K562 (cell line): ENCODE data around the gene TDRD9. TPM values are rescaled to one million over a fixed set of nuclear protein-coding genes. Genes with fewer than 3 reads are reported as not detected.

ENCODE experiments used
- ATAC-seq: fragments of 200-7000 bp; cut with Tn5 transposase; 3 replicates; pipeline ENCODE4 v1.9.1; 2020; ENCODE audit warnings: moderate library complexity
- BruUV-seq: library from RNA; stranded (reverse); fragments of 400-500 nt; replicated peaks from 2 replicates; lab custom pipeline; 2021; lab: Mats Ljungman, UMichigan
- CTCF ChIA-PET: fragments of 300-600 bp; formaldehyde crosslinking; extraction: SDS; loops from one replicate; lab custom pipeline; 2021; ENCODE audit warnings: low intra/inter-chr PET ratio; lab: Yijun Ruan, JAX
- POLR2A ChIA-PET: fragments of 300-600, 350-650 bp; sonication (Branson Sonifier 250); formaldehyde crosslinking; extraction: SDS; loops from one replicate; lab custom pipeline; 2021; ENCODE audit warnings: antibody characterized with exemption, inconsistent platforms; lab: Yijun Ruan, JAX
- DNase-seq, 4 experiments: peaks; one replicate each; pipeline versions ENCODE4 v3.0.0 to v3.0.0-alpha.2; 2011 to 2018; ENCODE audit warnings: low spot score in 3 of 4, mixed read lengths in 3 of 4; ENCODE audit errors: extremely low read depth in 1 of 4
- FAIRE-seq: peaks from 2 replicates; lab custom pipeline; 2011; peaks lifted over from hg19 to GRCh38; lab: Jason Lieb, UNC
- H2AFZ ChIP-seq: 2 replicates; pipeline ENCODE4 v1.6.0; 2011; ENCODE audit warnings: low read depth, low read length, control low read depth, inconsistent platforms
- H3K27ac ChIP-seq: fragments of 200-600 bp; 3 replicates; pipeline ENCODE4 v1.8.0; 2011; ENCODE audit warnings: low read depth, mild to moderate bottlenecking, control low read depth, inconsistent platforms, low read length, moderate library complexity, mixed read lengths; ENCODE audit errors: extremely low read depth
- H3K27me3 ChIP-seq, 2 experiments: fragments of 300-600 bp in 1 of 2; 2 replicates in 1 of 2; 3 replicates in 1 of 2; pipeline versions ENCODE4 v1.6.0 to v1.8.0; 2011; ENCODE audit warnings: inconsistent platforms in 2 of 2, low read length in 2 of 2, mild to moderate bottlenecking in 1 of 2, mixed read lengths in 1 of 2, moderate library complexity in 1 of 2; ENCODE audit not compliant: control insufficient read depth in 2 of 2, insufficient read depth in 2 of 2
- H3K36me3 ChIP-seq: fragments of 300-600 bp; 3 replicates; pipeline ENCODE4 v1.8.0; 2011; ENCODE audit warnings: mild to moderate bottlenecking, low read length, inconsistent platforms; ENCODE audit not compliant: control insufficient read depth, insufficient read depth
- H3K4me1 ChIP-seq, 2 experiments: fragments of 200-600 bp in 1 of 2; replicated peaks in 1 of 2; 2 replicates in 1 of 2; 3 replicates in 1 of 2; pipeline versions ENCODE4 v1.5.1 to v1.8.0; 2011; ENCODE audit warnings: inconsistent platforms in 2 of 2, low read length in 2 of 2, mild to moderate bottlenecking in 1 of 2, mixed read lengths in 1 of 2, moderate library complexity in 1 of 2; ENCODE audit not compliant: control insufficient read depth in 2 of 2, insufficient read depth in 2 of 2
- H3K4me2 ChIP-seq: 2 replicates; pipeline ENCODE4 v1.6.1; 2011; ENCODE audit warnings: low read length, control low read depth, inconsistent platforms, mixed read lengths; ENCODE audit not compliant: insufficient read depth
- H3K4me3 ChIP-seq: fragments of 200-600 bp; sonication (generic), shearing (Covaris generic); 2 replicates; pipeline ENCODE4 v1.5.1; 2016; ENCODE audit warnings: control low read depth, inconsistent platforms
- H3K79me2 ChIP-seq: fragments of 200-600 bp; 3 replicates; pipeline ENCODE4 v1.8.0; 2011; ENCODE audit warnings: low read length, inconsistent platforms; ENCODE audit not compliant: control insufficient read depth, insufficient read depth
- H3K9ac ChIP-seq, 2 experiments: 2 replicates each; pipeline versions ENCODE4 v1.6.0 to v1.6.1; 2011; ENCODE audit warnings: low read depth in 2 of 2, low read length in 2 of 2, control low read depth in 1 of 2, inconsistent platforms in 1 of 2, mild to moderate bottlenecking in 1 of 2, mixed read lengths in 1 of 2; ENCODE audit not compliant: insufficient read depth in 1 of 2
- H3K9me1 ChIP-seq: one replicate; pipeline ENCODE4 v1.6.0; 2011; ENCODE audit warnings: inconsistent platforms, mild to moderate bottlenecking, low read length, moderate library complexity; ENCODE audit not compliant: control insufficient read depth, insufficient read depth
- H3K9me3 ChIP-seq: replicated peaks from 2 replicates; pipeline ENCODE4 v1.5.1; 2011; ENCODE audit warnings: low read depth, low read length, inconsistent platforms; ENCODE audit not compliant: control insufficient read depth, insufficient read depth
- H4K20me1 ChIP-seq: replicated peaks from 2 replicates; pipeline ENCODE4 v1.6.1; 2011; ENCODE audit warnings: low read length, inconsistent platforms, mixed read lengths; ENCODE audit not compliant: control insufficient read depth, insufficient read depth
- CREBBP ChIP-seq: IDR thresholded peaks from one replicate; pipeline ENCODE4 v1.6.1; 2012; ENCODE audit warnings: low read depth, mild to moderate bottlenecking, control low read depth, inconsistent platforms, low read length
- HNRNPK ChIP-seq: fragments of 200-400 bp; formaldehyde crosslinking; IDR thresholded peaks from one replicate; pipeline ENCODE4 v1.6.1; 2018; ENCODE audit warnings: mild to moderate bottlenecking, low read depth, low read length; ENCODE audit not compliant: poor library complexity, severe bottlenecking
- MEIS2 ChIP-seq: fragments of 450-650 bp; IDR thresholded peaks from 2 replicates; pipeline ENCODE4 v1.6.1; 2014; ENCODE audit warnings: mild to moderate bottlenecking; ENCODE audit not compliant: partially characterized antibody
- TGIF2 ChIP-seq: sonication (generic); formaldehyde crosslinking; IDR thresholded peaks from 2 replicates; pipeline ENCODE4 v1.8.1; 2022; ENCODE audit warnings: mild to moderate bottlenecking, missing genetic modification reagents, moderate library complexity
- WGBS: fragments of 100-300 bp; shearing (Covaris generic); methylation state at CpG from one replicate; pipeline ENCODE4 v1.1.6; 2016; ENCODE audit warnings: low coverage, mixed read lengths; ENCODE audit not compliant: insufficient coverage; ENCODE audit errors: missing lambda C conversion rate; 5-methylcytosine and 5-hydroxymethylcytosine counted together
- in situ Hi-C: fragments of 300-500 bp; cut with MboI; formaldehyde crosslinking; loops from 4 replicates; pipeline ENCODE4 v1.15.0; 2018; ENCODE audit warnings: inconsistent platforms, mixed read lengths
- intact Hi-C: fragments of 100-400 bp; cut with micrococcal nuclease; formaldehyde crosslinking; loops from 2 replicates; pipeline ENCODE4 v1.14.2; 2022
- polyA plus RNA-seq, 8 experiments: library from polyadenylated mRNA; depleted of rRNA in 4 of 8; stranded (reverse) in 5 of 8; unstranded in 3 of 8; fragments of >200 nt; fragmentation: Nextera tagmentation in 2 of 8; fragmentation: Illumina TruSeq in 1 of 8; extraction: Ambion mirVana in 2 of 8; extraction: Trizol in 1 of 8; gene quantifications; 2 replicates each; pipeline versions ENCODE4 v1.2.1 to v1.2.3, GENCODE V29; 2011 to 2014; ENCODE audit warnings: inconsistent platforms in 1 of 8, missing spikeins in 1 of 8
- total RNA-seq, 7 experiments: library from RNA; depleted of rRNA in 6 of 7; stranded (reverse); fragments of >200 nt in 6 of 7; fragmentation: Illumina TruSeq in 2 of 7; extraction: Trizol in 2 of 7; gene quantifications; 2 replicates each; pipeline versions ENCODE4 v1.2.1 to v1.2.3, GENCODE V29; 2011 to 2021; ENCODE audit warnings: low replicate concordance in 1 of 7
- TF ChIP-seq, protein P1 (sequence below): sonication (generic); formaldehyde crosslinking; IDR thresholded peaks from 2 replicates; pipeline ENCODE4 v1.8.1; 2023; ENCODE audit warnings: missing genetic modification reagents, mild to moderate bottlenecking, borderline replicate concordance
- TF ChIP-seq, protein P2 (sequence below): fragments of 150-350 bp; IDR thresholded peaks from 2 replicates; pipeline ENCODE4 v1.6.1; 2014; ENCODE audit warnings: low read depth, mild to moderate bottlenecking, low read length, borderline replicate concordance
- TF ChIP-seq, protein P3 (sequence below): fragments of 250-450 bp; sonication (Bioruptor Pico); IDR thresholded peaks from 2 replicates; pipeline ENCODE4 v1.4.0; 2020

TDRD9 gene
- total and polyA plus RNA-seq, 9 of the 15 experiments (the other 6 are each of a cell fraction or from before 2014, with no cell fraction given) = 0.04 to 0.14 (median 0.04) TPM; not detected in 5

DNA sequence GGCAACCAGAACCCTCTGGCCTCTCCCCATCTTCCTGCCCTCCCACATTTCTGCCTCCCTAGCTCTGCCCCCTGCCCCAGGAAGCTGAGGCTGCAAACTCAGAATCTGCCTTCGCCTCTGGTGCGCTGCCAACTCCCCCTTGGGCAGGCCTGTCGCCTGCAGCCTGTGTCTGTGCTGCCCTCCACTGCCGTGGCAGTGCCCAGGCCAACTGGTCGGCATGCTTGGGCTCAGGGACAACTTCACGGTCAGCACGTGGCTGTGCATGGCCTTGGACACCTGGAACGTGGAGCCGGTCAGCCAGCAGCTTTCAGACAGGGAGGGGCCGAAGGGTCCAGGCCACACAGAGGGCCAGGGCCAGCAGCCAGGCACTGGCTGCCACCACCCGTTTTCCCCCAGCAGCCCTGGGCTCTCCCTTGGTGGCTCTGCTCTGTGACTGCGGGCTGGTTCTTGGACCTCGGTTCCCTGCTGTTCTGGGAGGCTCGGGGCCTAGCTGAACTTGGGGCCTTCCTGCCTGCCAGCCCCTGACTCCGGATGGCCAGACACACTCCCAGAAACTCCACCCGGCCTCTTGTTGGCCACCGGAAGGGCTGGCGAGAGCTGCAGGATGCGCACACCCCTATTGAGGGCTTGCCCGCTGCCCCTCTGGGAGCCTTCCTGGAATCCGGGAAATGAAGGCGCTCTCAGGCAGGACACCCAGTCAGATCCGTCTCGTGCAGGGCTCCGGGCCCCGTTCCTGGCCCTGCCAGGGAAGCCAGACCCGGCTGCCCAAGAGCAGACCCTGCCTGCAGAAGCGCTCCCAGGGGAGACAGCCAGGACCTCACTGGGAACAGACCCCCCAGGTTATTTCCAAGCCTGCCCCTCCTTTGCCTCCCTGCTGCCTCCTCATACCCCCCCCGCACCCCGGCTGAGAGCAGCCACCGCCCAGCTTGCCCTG, 46.7 kb upstream of the TDRD9 start:
- ATAC-seq = no peak
- peaks cover 0 to 22% of the 10 kb centered on the region in 2 experiments; a peak in 2 of 5 replicates for H3K4me1 ChIP-seq
- H3K4me2 ChIP-seq = no peak overlapping the region
- intact Hi-C loops (no loop called here), in situ Hi-C loops (no loop called here)
- no peaks in the 10 kb centered on the region for H3K9me1 ChIP-seq
- no peak overlapping the region for H3K4me3 ChIP-seq
- peaks cover 0 to 24% of the 10 kb centered on the region in 2 experiments; a peak in 2 of 5 replicates for H3K27me3 ChIP-seq
- BruUV-seq = no TSS peak
- H3K9me3 ChIP-seq = no peaks in the 10 kb centered on the region
- 41% methylated on average over 17 of the region's 31 CpGs for WGBS
- no peak for DNase-seq
- no peaks in the 10 kb centered on the region for H3K79me2 ChIP-seq
- H3K27ac ChIP-seq = no peak overlapping the region
- no peaks in the 10 kb centered on the region for H4K20me1 ChIP-seq
- FAIRE-seq = no peak
- no peak overlapping the region; a peak in 1 of 4 replicates for H3K9ac ChIP-seq
- H2AFZ ChIP-seq = no peak overlapping the region
- ChIA-PET CTCF (no interaction called here), POLR2A (interaction anchor here (0.6 to 1.6 kb wide), 3 partner anchors 9 to 837 kb away, joined by 3 to 6 read pairs (median 3); no protein-coding TSS in a partner anchor)
- H3K36me3 ChIP-seq = no peaks in the 10 kb centered on the region
- no peak for TF ChIP-seq CREBBP
- no peak for TF ChIP-seq MEIS2
- TF ChIP-seq, protein P1, sequence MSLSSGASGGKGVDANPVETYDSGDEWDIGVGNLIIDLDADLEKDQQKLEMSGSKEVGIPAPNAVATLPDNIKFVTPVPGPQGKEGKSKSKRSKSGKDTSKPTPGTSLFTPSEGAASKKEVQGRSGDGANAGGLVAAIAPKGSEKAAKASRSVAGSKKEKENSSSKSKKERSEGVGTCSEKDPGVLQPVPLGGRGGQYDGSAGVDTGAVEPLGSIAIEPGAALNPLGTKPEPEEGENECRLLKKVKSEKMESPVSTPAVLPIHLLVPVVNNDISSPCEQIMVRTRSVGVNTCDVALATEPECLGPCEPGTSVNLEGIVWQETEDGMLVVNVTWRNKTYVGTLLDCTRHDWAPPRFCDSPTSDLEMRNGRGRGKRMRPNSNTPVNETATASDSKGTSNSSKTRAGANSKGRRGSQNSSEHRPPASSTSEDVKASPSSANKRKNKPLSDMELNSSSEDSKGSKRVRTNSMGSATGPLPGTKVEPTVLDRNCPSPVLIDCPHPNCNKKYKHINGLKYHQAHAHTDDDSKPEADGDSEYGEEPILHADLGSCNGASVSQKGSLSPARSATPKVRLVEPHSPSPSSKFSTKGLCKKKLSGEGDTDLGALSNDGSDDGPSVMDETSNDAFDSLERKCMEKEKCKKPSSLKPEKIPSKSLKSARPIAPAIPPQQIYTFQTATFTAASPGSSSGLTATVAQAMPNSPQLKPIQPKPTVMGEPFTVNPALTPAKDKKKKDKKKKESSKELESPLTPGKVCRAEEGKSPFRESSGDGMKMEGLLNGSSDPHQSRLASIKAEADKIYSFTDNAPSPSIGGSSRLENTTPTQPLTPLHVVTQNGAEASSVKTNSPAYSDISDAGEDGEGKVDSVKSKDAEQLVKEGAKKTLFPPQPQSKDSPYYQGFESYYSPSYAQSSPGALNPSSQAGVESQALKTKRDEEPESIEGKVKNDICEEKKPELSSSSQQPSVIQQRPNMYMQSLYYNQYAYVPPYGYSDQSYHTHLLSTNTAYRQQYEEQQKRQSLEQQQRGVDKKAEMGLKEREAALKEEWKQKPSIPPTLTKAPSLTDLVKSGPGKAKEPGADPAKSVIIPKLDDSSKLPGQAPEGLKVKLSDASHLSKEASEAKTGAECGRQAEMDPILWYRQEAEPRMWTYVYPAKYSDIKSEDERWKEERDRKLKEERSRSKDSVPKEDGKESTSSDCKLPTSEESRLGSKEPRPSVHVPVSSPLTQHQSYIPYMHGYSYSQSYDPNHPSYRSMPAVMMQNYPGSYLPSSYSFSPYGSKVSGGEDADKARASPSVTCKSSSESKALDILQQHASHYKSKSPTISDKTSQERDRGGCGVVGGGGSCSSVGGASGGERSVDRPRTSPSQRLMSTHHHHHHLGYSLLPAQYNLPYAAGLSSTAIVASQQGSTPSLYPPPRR (CRISPR knock-in tag) = no peak
- TF ChIP-seq, protein P2, sequence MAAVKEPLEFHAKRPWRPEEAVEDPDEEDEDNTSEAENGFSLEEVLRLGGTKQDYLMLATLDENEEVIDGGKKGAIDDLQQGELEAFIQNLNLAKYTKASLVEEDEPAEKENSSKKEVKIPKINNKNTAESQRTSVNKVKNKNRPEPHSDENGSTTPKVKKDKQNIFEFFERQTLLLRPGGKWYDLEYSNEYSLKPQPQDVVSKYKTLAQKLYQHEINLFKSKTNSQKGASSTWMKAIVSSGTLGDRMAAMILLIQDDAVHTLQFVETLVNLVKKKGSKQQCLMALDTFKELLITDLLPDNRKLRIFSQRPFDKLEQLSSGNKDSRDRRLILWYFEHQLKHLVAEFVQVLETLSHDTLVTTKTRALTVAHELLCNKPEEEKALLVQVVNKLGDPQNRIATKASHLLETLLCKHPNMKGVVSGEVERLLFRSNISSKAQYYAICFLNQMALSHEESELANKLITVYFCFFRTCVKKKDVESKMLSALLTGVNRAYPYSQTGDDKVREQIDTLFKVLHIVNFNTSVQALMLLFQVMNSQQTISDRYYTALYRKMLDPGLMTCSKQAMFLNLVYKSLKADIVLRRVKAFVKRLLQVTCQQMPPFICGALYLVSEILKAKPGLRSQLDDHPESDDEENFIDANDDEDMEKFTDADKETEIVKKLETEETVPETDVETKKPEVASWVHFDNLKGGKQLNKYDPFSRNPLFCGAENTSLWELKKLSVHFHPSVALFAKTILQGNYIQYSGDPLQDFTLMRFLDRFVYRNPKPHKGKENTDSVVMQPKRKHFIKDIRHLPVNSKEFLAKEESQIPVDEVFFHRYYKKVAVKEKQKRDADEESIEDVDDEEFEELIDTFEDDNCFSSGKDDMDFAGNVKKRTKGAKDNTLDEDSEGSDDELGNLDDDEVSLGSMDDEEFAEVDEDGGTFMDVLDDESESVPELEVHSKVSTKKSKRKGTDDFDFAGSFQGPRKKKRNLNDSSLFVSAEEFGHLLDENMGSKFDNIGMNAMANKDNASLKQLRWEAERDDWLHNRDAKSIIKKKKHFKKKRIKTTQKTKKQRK = no peak
- TF ChIP-seq, protein P3, sequence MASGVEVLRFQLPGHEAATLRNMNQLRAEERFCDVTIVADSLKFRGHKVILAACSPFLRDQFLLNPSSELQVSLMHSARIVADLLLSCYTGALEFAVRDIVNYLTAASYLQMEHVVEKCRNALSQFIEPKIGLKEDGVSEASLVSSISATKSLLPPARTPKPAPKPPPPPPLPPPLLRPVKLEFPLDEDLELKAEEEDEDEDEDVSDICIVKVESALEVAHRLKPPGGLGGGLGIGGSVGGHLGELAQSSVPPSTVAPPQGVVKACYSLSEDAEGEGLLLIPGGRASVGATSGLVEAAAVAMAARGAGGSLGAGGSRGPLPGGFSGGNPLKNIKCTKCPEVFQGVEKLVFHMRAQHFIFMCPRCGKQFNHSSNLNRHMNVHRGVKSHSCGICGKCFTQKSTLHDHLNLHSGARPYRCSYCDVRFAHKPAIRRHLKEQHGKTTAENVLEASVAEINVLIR (CRISPR knock-in tag) = no peak
- TF ChIP-seq HNRNPK = no peak
- TF ChIP-seq TGIF2 (CRISPR knock-in tag) = no peak
